HG03521 (cell line): Measurements from ENCODE around the gene FBLN1.
"Not testable (repeated sequence)": the region's sequence is repeated elsewhere in the genome, so short reads cannot be mapped to it uniquely, and the experiment has no call there.

Experiments used
- ATAC-seq: cut with Tn5 transposase; IDR thresholded peaks from one replicate; pipeline ENCODE4 v1.9.1; 2021; ENCODE audit warnings: mild to moderate bottlenecking, moderate library complexity; ENCODE audit not compliant: unreplicated experiment

Gene FBLN1

DNA sequence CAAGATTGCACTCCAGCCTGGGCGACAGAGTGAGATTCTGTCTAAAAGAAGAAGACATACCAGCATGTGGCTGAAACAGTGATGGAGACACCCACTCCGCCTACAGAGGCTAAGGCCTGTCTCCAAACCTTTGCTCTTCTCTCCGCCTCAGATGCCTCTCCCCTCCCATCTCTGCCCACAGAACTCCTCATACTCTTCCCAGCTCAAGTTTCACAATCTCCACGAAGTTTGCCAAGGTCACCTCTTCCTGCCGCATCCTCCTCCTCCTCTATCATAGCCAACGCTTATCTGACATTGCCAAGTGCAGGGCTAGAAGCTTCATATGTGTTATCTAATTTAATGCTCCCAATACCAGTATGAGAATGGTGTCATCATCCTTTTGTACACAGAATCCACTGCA is 25.9 kb upstream of the FBLN1 start:
- ATAC-seq, result no peak

DNA sequence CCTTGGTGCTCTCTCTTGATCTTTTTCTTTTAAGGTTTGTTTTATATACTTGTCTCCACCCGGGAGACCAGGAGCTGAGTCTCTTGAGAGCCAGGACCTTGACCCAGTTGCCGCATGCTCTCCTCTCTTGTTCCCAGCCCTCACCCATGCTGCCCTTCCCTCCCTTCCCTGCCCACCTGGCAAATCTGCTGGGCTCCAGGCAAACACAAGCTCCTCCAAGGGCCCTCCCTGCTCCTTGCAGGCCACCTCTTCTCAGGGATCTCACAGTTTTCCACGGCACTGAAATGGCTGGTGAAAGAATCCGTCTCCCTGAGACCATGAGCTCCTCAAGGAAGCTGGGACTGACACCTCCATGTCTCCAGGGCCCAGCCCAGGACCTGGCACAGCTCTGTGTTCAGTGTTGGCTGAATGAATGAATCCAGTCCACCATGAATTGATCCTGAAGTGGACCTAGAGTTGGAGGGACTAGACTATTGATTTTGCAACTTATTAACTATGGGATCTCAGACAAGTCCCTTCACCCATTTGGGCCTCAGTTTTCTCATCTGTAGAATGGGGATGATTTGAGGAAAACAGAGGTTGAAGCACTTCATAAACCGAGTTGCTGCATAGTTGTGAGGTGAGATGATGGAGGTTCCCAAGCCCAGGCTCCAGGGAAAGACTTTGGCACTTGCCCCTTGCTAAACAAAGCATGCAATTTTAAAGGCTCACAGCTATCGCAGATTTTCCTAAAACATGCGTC is 25.1 kb upstream of the FBLN1 start:
- ATAC-seq, result no peak

DNA sequence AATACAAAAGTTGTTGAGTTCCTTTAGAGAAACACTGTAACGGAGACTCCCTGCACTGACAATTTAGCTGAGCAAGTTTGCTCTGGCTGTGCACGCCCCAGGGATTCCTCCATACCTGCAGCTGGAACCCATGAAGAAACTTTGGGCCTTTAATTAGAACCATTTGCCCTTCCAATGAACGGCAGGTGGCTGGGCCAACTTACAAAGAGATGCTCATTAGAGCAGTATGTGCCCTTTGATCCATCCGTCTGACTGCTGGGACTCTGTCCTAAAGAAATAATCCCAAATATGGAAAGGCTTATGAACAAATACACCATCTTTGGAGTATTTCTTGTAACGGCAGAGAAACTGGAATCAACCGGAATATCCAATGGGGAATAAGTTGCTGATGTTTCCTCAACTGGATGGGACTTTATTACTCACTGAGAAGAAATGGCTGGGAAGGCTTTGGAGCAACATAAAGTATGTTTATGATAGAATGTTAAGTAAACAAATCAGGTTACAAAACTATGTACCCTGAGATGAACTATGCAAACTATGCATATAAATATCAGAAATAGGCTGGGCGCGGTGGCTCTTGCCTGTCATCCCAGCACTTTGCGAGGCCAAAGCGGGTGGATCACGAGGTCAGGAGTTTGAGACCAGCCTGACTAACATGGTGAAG is 24.4 kb upstream of the FBLN1 start:
- no peak for ATAC-seq

- ATAC-seq, result no peak
Observed at GRCh38 chr22:45480717-45481116, 22.0 kb upstream of the FBLN1 start.

GRCh38 chr22:45481661-45482060 is 21.0 kb upstream of the FBLN1 start:
- ATAC-seq, result no peak

DNA sequence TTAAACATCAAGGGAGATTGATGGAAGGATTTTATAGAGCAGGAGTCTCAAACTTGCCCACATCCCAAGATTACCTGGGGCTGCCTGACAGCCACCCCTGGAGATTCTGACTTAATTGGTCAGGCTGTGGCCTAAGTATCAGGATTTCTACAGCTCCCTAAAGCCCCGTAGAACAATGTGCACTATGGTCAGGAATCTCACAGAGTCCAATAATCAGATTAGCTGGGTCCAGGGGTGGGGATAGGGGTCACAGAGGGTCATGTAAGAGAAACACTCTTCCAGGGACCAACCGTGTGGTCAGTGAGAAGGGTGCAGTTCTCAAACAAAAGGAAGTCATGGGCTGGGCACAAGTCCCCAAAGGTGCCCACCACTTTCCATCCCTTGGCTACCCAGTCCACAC is 20.5 kb upstream of the FBLN1 start:
- ATAC-seq, result no peak

DNA sequence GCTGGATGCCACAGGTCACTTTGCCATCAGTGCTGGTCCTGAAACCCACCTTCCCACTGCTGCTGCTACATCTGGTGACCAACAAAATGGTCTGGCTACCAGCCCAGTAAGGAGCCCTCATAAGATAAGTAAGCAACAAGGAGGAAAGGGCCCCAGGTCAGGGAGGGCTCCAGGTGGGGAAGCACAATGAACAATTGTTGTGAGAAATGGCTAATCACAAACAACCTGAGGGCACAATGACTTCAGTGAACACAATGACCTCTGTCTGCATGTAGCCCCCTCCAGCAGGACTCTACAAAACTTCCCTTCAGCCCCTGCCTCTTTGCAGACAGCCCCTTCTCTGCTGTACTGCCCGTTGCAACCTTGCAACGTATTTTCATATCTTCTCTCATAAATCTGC is 19.4 kb upstream of the FBLN1 start:
- ATAC-seq, result no peak

- ATAC-seq, result no peak
Observed at GRCh38 chr22:45483918-45484499, 18.7 kb upstream of the FBLN1 start.

GRCh38 chr22:45484742-45485141 is 17.9 kb upstream of the FBLN1 start:
- no peak for ATAC-seq

GRCh38 chr22:45485261-45485660 is 17.4 kb upstream of the FBLN1 start:
- no peak for ATAC-seq

DNA sequence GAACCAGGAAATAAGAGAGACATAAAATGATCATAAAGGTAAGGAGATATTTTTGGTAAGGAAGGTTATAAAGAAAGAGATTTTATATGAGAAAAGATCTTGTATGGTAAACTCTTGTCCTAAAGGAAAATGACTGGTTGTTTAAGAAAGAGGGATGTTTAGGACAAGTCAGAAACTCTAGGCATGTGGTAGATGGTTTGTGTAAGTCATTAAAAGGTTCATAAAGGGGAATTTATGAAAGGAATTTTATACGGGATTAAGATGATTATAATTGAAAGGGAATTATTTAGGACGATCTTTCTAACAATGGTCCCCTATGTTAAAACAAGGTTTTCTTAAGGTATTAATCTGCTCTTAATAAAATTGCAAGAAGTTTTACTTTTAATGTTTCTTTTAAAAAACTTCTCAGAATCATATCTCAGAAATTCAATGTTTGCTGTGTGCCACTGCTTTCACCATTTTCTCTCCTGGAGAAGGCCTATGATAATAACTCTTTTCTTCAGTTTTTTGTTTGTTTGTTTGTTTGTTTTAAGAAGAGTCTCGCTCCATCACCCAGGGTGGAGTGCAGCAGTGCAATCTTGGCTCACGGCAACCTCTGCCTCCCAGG is 13.8 kb upstream of the FBLN1 start:
- no peak for ATAC-seq

GRCh38 chr22:45490836-45491235 is 11.8 kb upstream of the FBLN1 start:
- ATAC-seq, result no peak

DNA sequence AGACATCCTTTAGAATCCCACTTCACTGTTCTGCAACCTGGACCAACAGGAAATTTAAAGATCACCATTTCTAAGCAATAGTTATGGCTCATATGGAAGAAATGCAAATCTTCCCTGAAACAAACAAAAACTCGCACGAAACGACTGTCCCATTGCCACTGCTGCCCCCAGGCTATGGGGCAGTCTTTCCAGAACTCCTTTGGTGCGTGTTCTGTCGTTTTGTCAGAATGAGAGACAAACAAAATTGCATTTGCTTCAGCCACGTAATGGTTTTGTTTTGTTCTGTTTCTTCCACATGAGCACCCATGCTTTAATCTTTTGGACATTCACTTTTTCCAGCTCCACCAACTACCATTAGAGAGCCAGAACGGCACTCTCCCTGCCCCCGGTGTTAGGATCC is 10.8 kb upstream of the FBLN1 start:
- no peak for ATAC-seq

DNA sequence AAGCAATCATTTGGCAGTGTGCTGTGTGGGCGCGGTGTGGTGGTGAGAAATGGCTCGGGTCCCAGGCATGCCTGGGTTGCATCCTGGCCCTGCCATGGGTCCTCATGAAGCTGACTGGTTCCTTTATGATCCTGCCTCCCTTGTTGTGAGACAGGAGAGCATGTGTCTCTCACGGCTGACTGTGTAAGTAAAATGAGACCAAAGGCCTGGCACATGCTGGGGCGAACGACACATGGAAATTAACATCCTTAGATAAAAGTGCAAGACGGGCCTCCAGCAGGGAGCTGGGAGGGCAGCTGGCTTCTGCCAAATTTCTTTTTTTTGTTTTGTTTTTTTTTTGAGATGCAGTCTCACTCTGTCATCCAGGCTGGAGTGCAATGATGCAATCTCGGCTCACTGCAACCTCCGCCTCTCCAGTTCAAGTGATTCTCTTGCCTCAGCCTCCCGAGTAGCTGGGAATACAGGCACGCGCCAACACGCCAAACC is 9.4 kb upstream of the FBLN1 start:
- ATAC-seq, result no peak

DNA sequence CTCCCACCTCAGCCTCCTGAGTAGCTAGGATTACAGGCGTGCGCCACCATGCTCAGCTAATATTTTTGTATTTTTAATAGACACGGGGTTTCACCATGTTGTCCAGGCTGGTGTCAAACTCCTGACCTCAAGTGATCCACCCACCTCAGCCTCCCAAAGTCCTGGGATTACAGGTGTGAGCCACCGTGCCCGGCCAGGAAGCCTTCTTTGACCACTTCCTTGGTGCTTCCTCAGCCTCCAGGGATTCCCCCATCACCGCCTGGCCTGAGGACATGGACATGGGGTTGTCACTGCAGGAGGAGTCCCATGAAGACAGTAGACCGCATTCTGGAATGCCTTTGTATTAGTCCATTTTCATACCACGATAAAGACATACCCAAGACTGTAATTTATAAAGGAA is 8.4 kb upstream of the FBLN1 start:
- ATAC-seq, result not testable (repeated sequence)

DNA sequence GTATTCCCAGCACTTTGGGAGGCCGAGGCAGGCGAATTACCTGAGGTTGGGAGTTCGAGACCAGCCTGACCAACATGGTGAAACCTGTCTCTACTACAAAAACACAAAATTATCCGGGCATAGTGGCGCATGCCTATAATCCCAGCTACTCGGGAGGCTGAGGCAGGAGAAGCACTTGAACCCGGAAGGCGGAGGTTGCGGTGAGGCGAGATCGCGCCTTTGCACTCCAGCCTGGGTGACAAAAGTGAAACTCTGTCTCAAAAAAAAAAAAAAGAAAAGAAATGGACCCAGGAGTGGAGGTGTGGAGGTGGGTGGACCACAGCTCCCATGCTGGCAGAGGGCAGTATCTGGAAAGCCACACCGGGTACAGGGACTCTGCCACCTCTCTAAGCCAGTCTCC is 7.1 kb upstream of the FBLN1 start:
- ATAC-seq, result not testable (repeated sequence)

GRCh38 chr22:45496451-45496941 is 6.2 kb upstream of the FBLN1 start:
- no peak for ATAC-seq

- ATAC-seq, result no peak
Observed at GRCh38 chr22:45497351-45498145, 5.1 kb upstream of the FBLN1 start.

DNA sequence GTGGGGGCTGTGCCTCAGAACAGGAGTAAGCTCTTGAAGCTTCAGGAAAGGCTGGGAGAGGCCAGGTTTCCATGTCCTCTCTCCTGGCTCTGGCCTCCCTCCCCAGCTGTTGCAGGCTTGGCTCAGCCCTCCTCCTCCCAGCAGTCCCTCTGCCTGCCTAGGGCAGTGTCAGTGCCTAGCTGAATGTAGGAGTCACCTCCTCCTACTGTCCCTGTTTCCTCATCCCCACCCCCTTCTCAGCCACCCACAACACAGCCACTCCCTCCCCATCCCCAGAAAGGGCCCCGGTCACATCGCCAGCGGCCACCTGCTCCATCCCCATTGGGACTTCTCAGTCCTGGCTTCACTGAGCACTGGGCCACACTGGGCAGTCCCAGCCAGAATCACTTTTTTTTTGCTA is 2.9 kb upstream of the FBLN1 start:
- ATAC-seq, result no peak

DNA sequence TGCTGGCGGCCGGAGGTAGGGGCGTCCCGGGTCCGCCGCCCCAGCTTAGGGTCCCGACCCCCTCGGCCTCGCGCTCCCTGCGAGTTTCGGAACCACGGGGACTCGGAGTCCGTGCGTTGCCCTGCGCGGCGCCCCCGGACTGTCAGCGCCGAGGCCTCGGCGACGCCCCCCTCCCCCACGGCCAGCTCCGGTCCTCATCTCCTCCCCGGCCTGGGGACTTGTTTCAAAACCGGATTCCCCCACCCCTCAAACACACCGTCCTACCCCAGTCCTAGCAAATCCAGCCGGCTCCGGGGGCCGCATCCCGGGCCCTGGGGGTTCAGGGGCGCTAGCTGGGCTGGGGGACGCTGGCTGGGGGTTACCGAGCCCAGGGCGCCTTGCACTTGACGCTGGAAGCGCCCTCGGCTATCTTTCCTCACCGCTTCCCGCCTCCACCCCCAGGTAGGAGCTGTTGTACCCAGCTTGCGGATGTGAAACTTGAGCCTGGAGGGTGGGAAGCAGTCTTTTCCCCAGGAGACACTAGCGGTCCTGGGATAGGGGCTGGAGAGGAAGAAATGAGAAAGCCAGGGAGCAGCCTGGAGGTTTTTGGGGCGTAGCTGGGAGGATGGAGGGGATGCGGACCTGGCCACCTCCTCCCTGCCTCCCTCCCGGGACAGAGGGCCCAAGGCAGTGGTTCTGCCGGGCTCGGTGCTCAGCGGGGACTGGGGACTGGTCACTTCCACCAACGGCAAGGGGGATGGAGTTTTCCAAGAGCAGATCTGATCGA is 550 bp downstream of the FBLN1 start:
- ATAC-seq, result no peak
